PC-9 (cell line): ENCODE results near the gene PRPS1. TPM values are rescaled to one million over a fixed set of nuclear protein-coding genes. Genes with fewer than 3 reads are reported as not detected.
"Not testable (repeated sequence)": the region's sequence is repeated elsewhere in the genome, so short reads cannot be mapped to it uniquely, and the experiment has no call there.

Source experiments
- BruUV-seq: library from RNA; stranded (reverse); fragments of 400-500 nt; replicated peaks from 2 replicates; lab custom pipeline; 2021; lab: Mats Ljungman, UMichigan
- CTCF ChIA-PET: fragments of 300-600 bp; sonication (Branson Sonifier 250); formaldehyde crosslinking; loops from one replicate; lab custom pipeline; 2022; ENCODE audit warnings: antibody characterized with exemption; lab: Charles Lee
- POLR2A ChIA-PET: fragments of 300-600 bp; sonication (Branson Sonifier 250); formaldehyde crosslinking; loops from one replicate; lab custom pipeline; 2022; ENCODE audit warnings: antibody characterized with exemption; ENCODE audit not compliant: unreplicated experiment; lab: Charles Lee
- DNase-seq, 2 experiments: peaks; one replicate each; pipeline versions ENCODE4 v3.0.0 to v3.0.0-alpha.2; 2015 to 2022; ENCODE audit warnings: mixed read lengths in 1 of 2
- H2AFZ ChIP-seq: fragments of 200-600 bp; sonication (generic); 2 replicates; pipeline ENCODE4 v1.8.1; 2017; ENCODE audit warnings: antibody characterized with exemption
- H3F3A ChIP-seq: fragments of 200-600 bp; sonication (generic); 2 replicates; pipeline ENCODE4 v1.8.1; 2017; ENCODE audit warnings: antibody characterized with exemption, mild to moderate bottlenecking, low read depth; ENCODE audit not compliant: insufficient read depth
- H3K27ac ChIP-seq: fragments of 200-600 bp; sonication (generic); 2 replicates; pipeline ENCODE4 v1.6.1; 2016; ENCODE audit warnings: mixed run types
- H3K27me3 ChIP-seq: fragments of 200-600 bp; sonication (generic); 2 replicates; pipeline ENCODE4 v1.6.1; 2016; ENCODE audit warnings: low read depth, mixed run types; ENCODE audit not compliant: insufficient read depth
- H3K36me3 ChIP-seq: fragments of 200-600 bp; sonication (generic); 2 replicates; pipeline ENCODE4 v1.6.1; 2016; ENCODE audit warnings: low read depth, mixed run types
- H3K4me1 ChIP-seq: fragments of 200-600 bp; sonication (generic); replicated peaks from 2 replicates; pipeline ENCODE4 v1.6.1; 2016; ENCODE audit warnings: mixed run types; ENCODE audit not compliant: insufficient read depth
- H3K4me2 ChIP-seq: fragments of 200-600 bp; sonication (generic); 2 replicates; pipeline ENCODE4 v1.6.1; 2017; ENCODE audit warnings: mixed run types
- H3K4me3 ChIP-seq: fragments of 200-600 bp; sonication (generic); 2 replicates; pipeline ENCODE4 v1.6.1; 2016; ENCODE audit warnings: mixed run types
- H3K79me2 ChIP-seq: fragments of 200-600 bp; sonication (generic); 2 replicates; pipeline ENCODE4 v1.6.1; 2017; ENCODE audit warnings: low read depth, mixed run types
- H3K9me2 ChIP-seq: fragments of 200-600 bp; sonication (generic); 2 replicates; pipeline ENCODE4 v1.8.1; 2017; ENCODE audit warnings: mild to moderate bottlenecking; ENCODE audit not compliant: insufficient read depth
- H3K9me3 ChIP-seq: fragments of 200-600 bp; sonication (generic); 2 replicates; pipeline ENCODE4 v1.8.1; 2016; ENCODE audit warnings: low read depth; ENCODE audit not compliant: insufficient read depth
- H4K20me1 ChIP-seq: fragments of 200-600 bp; sonication (generic); 2 replicates; pipeline ENCODE4 v1.8.1; 2017; ENCODE audit not compliant: insufficient read depth
- CTCF ChIP-seq: fragments of 200-600 bp; sonication (generic); conservative IDR thresholded peaks from 2 replicates; pipeline ENCODE4 v1.6.1; 2017; ENCODE audit warnings: mixed run types, antibody characterized with exemption, mild to moderate bottlenecking, moderate library complexity
- EZH2 ChIP-seq: fragments of 200-600 bp; sonication (generic); IDR thresholded peaks from 2 replicates; pipeline ENCODE4 v1.8.0; 2017; ENCODE audit warnings: antibody characterized with exemption, low read depth
- intact Hi-C: fragments of 100-400 bp; cut with micrococcal nuclease; formaldehyde crosslinking; loops from one replicate; pipeline ENCODE4 v1.10.0; 2022; ENCODE audit not compliant: unreplicated experiment
- total RNA-seq: library from RNA; stranded (reverse); gene quantifications from 2 replicates; pipeline ENCODE4 v1.2.3, GENCODE V29; 2021

PRPS1 gene
- total RNA-seq, 1 experiment from 2014 or later, result 67.4 TPM

DNA sequence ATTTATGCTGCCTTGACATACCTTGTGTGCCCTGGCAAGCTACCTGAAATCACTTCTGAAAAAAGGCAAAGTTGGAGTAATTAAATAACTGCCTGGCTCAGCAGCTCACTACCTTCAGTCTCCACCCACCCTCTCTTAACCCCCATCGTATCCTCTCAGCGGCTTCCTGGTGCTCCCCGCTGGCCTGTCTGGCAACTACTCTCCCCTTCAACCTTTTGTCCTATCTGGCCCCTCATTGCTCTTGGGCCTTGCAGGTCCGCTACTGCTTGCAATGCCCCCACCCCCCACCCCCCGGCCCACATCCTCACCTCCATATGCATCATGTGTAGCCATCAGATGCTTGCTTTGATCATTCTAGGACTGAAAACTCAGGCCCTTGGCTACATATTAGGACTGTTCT, 34.5 kb downstream of the PRPS1 start:
- Histone ChIP-seq H3K4me1 (no peaks in the 10 kb centered on the region), H3K27ac (no peak overlapping the region), H4K20me1 (no peaks in the 10 kb centered on the region), H3K9me2 (no peaks in the 10 kb centered on the region), H3K4me3 (no peak overlapping the region), H3K79me2 (no peaks in the 10 kb centered on the region), H3F3A (peaks cover 3% of the 10 kb centered on the region; the same call in 1 of the 2 replicates), H3K36me3 (no peaks in the 10 kb centered on the region), H2AFZ (no peak overlapping the region), H3K9me3 (no peaks in the 10 kb centered on the region), H3K4me2 (no peak overlapping the region), H3K27me3 (no peaks in the 10 kb centered on the region)
- TF ChIP-seq EZH2 (no peak), CTCF (no peak)
- CTCF ChIA-PET, result interaction anchor here (0.5 kb wide), 1 partner anchor 113 kb away, joined by 3 read pairs; the partner anchor contains the start of gene TSC22D3
- POLR2A ChIA-PET, result no interaction called here
- intact Hi-C loops, result no loop called here
- no TSS peak for BruUV-seq
- no peak for DNase-seq

DNA sequence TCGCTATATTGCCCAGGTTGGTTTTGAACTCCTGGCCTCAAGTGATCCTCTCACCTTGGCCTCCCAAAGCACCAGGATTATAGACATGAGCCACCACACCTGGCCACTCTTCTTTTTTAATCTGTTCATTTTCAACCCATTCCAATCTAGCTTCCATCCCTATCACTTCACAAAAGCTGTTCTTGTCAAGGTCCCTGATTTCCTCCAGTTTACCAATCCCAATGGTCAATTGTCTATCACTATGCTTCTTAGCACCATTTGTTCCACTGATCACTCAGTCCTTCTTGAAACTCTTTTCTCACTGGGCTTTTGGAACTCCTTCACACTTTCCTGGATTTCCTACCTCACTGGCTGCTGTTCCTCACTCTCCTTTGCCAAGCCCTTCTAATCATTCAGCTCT, 38.6 kb downstream of the PRPS1 start:
- H3F3A ChIP-seq, result no peaks in the 10 kb centered on the region; the same call in 1 of the 2 replicates
- CTCF ChIA-PET, result no interaction called here
- no peak overlapping the region for H2AFZ ChIP-seq
- TF ChIP-seq CTCF (no peak), EZH2 (no peak)
- no peaks in the 10 kb centered on the region for H3K27me3 ChIP-seq
- intact Hi-C loops, result no loop called here
- H4K20me1 ChIP-seq, result no peaks in the 10 kb centered on the region
- H3K27ac ChIP-seq, result no peak overlapping the region
- no peak overlapping the region for H3K4me3 ChIP-seq
- H3K4me1 ChIP-seq, result peaks cover 5% of the 10 kb centered on the region; the same call in 1 of the 2 replicates
- H3K9me2 ChIP-seq, result no peaks in the 10 kb centered on the region
- no TSS peak for BruUV-seq
- H3K79me2 ChIP-seq, result no peaks in the 10 kb centered on the region
- no peak for DNase-seq
- H3K4me2 ChIP-seq, result no peak overlapping the region
- no peaks in the 10 kb centered on the region for H3K9me3 ChIP-seq
- POLR2A ChIA-PET, result no interaction called here
- H3K36me3 ChIP-seq, result no peaks in the 10 kb centered on the region

DNA sequence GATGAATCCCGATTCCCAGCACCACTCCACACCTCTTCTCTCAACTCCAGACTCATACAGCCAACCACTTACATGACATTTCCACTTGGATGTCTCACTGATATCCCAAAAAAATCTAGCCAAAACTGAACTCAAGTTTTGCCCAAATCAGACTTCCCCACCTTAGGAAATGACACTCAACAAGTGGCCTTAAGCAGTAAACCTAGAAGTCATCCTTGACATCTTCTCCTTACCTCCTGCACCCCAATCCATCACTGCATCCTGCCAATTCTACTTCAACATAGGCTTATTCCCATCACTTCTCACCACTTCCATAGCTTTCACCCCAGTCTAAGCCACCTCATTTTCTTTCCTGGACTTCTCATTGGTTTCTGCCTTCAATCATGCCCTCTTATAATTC, 39.1 kb downstream of the PRPS1 start:
- no peaks in the 10 kb centered on the region; the same call in 1 of the 2 replicates for H3F3A ChIP-seq
- intact Hi-C loops, result no loop called here
- no peaks in the 10 kb centered on the region for H3K9me2 ChIP-seq
- CTCF ChIA-PET, result no interaction called here
- H3K9me3 ChIP-seq, result no peaks in the 10 kb centered on the region
- POLR2A ChIA-PET, result no interaction called here
- H3K79me2 ChIP-seq, result no peaks in the 10 kb centered on the region
- H3K27me3 ChIP-seq, result no peaks in the 10 kb centered on the region
- TF ChIP-seq CTCF (no peak), EZH2 (no peak)
- DNase-seq, result peak in 1 of 2 experiments; percentile 11
- H4K20me1 ChIP-seq, result no peaks in the 10 kb centered on the region
- no peak overlapping the region for H3K4me2 ChIP-seq
- no peak overlapping the region for H2AFZ ChIP-seq
- no TSS peak for BruUV-seq
- H3K27ac ChIP-seq, result no peak overlapping the region
- H3K4me1 ChIP-seq, result peaks cover 5% of the 10 kb centered on the region; the same call in 1 of the 2 replicates
- no peak overlapping the region for H3K4me3 ChIP-seq
- H3K36me3 ChIP-seq, result no peaks in the 10 kb centered on the region

DNA sequence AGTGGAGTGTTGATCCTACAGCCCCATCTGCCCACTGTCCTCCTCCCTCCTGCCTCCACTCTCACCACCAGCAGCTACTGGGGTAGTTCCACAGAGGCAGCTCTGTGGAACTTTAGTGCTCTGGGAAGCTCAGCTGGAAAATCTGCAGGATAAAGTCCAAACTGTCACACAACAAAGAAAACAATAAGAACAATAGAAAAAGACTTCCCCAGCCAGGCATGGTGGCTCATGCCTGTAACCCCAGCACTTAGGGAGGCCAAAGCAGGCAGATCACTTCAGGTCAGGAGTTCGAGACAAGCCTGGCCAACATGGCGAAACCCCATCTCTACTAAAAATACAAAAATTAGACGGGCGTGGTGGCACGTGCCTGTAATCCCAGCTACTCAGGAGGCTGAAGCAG, 40.4 kb downstream of the PRPS1 start:
- POLR2A ChIA-PET, result interaction anchor here (0.6 kb wide), 1 partner anchor 72 kb away, joined by 3 read pairs; no protein-coding TSS in a partner anchor
- H3K9me3 ChIP-seq, result not testable (repeated sequence)

More for the DNA sequence above, 40.4 kb downstream of the PRPS1 start:
- intact Hi-C loops, H4K20me1 ChIP-seq, H3K4me2 ChIP-seq, H3K27ac ChIP-seq, H3K36me3 ChIP-seq, H3K9me2 ChIP-seq, H2AFZ ChIP-seq, H3F3A ChIP-seq, H3K27me3 ChIP-seq, BruUV-seq, H3K79me2 ChIP-seq, DNase-seq, H3K4me3 ChIP-seq: not testable (repeated sequence)
- peaks cover 17% of the 10 kb centered on the region for H3K4me1 ChIP-seq
- CTCF ChIA-PET, result interaction anchor here (0.5 kb wide), 1 partner anchor 113 kb away, joined by 5 read pairs; no protein-coding TSS in a partner anchor
